Body of pancreas (tissue), 4 donors: ENCODE measurements around the gene CAPRIN1. TPM values are rescaled to one million over a fixed set of nuclear protein-coding genes. Genes with fewer than 3 reads are reported as not detected.
A peak's percentile ranks its signal among the peaks of the same experiment; 100 is the strongest.
"Not testable (repeated sequence)": the region's sequence is repeated elsewhere in the genome, so short reads cannot be mapped to it uniquely, and the experiment has no call there.

Experiments
- ATAC-seq: fragments of 150-250 bp; one replicate; pipeline ENCODE4 v1.9.1; 2016
- DNase-seq, 4 donors: peaks; one replicate each; pipeline ENCODE4 v3.0.0-alpha.2; 2019
- H3K27ac ChIP-seq, 4 donors: fragments of 200-600 bp; sonication (generic); 1 replicate in 3 of 4; 2 replicates in 1 of 4; pipeline versions ENCODE4 v1.5.1 to v1.6.1; 2016 to 2019; ENCODE audit warnings: mild to moderate bottlenecking in 1 of 4, mixed read lengths in 1 of 4, moderate library complexity in 1 of 4
- H3K27me3 ChIP-seq, 2 donors: fragments of 200-600 bp; sonication (generic); one replicate each; pipeline ENCODE4 v1.6.0; 2016; ENCODE audit warnings: mild to moderate bottlenecking in 1 of 2
- H3K36me3 ChIP-seq, 2 donors: fragments of 200-600 bp; sonication (generic); replicated peaks in 1 of 2; 2 replicates each; pipeline ENCODE4 v1.5.1; 2016; ENCODE audit warnings: low read depth in 2 of 2; ENCODE audit not compliant: insufficient read depth in 1 of 2
- H3K4me1 ChIP-seq: fragments of 200-600 bp; sonication (generic); one replicate; pipeline ENCODE4 v1.6.0; 2016
- H3K4me3 ChIP-seq, 2 donors: fragments of 200-600 bp; sonication (generic); 1 replicate in 1 of 2; 2 replicates in 1 of 2; pipeline ENCODE4 v1.5.1; 2016 to 2019
- H3K9me3 ChIP-seq, 3 donors: fragments of 200-600 bp; sonication (generic); 1 replicate in 2 of 3; 2 replicates in 1 of 3; pipeline ENCODE4 v1.5.1; 2016
- POLR2A ChIP-seq, 3 donors: fragments of 450-650 bp; IDR thresholded peaks; one replicate each; pipeline ENCODE4 v1.6.1; 2016; ENCODE audit warnings: antibody characterized with exemption in 3 of 3, mild to moderate bottlenecking in 2 of 3
- WGBS, 2 donors: methylation state at CpG; one replicate each; pipeline ENCODE4 v1.1.5; 2017; 5-methylcytosine and 5-hydroxymethylcytosine counted together
- intact Hi-C: fragments of 100-400 bp; cut with DNase I; formaldehyde crosslinking; loops from one replicate; pipeline ENCODE4 v1.15.1; 2023
- total RNA-seq, 2 donors: library from RNA; depleted of rRNA; stranded (reverse); fragments of >200 nt; gene quantifications; one replicate each; pipeline ENCODE4 v1.1.0, GENCODE V29; 2016
- TF ChIP-seq, protein P1 (sequence below), 7 experiments: fragments of 450-650 bp in 4 of 7; fragments of 200-600 bp in 3 of 7; sonication (generic) in 3 of 7; IDR thresholded peaks; one replicate each; pipeline ENCODE4 v1.5.1; 2016 to 2019; ENCODE audit warnings: antibody characterized with exemption in 7 of 7

CAPRIN1 gene
- total RNA-seq, 2 donors from 2014 or later: 90.0 to 165 TPM

DNA sequence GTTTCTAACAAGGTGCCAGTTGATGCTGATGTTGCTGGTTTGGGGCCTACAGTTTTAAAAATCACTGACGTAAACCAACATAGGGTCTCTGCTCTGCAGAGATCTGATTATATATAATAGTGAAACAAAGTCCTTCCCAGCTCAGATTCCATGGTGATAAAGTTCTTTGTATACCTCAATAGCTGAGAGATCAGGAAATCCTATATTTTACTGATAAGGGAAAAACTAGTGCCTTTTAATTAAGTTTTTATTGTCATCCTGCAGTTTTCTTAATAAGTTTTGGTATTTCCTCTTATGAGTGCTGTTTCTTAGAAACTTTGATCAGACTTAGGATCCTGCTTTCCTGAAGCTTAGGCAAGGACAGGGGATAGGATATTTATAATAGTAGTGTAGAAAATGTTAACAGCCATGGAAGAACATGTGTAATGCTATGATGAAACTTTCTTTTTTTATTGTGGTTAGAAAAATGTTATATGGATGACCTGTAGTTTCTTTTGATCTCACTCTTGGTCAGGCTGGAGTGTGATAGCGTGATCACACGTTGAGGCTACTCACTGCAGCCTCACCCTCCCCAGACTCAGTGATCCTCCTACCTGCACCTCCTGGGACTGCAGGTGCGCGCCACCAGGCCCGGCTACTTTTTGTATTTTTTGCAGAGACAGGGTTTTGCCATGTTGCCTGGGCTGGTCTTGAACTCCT is 14.1 kb downstream of the CAPRIN1 start:
- Histone ChIP-seq H3K27ac (no peak overlapping the region), H3K36me3 (no peaks in the 10 kb centered on the region), H3K4me3 (no peak overlapping the region), H3K27me3 (no peaks in the 10 kb centered on the region), H3K4me1 (peaks cover 15% of the 10 kb centered on the region), H3K9me3 (no peaks in the 10 kb centered on the region)
- 92 to 93% methylated on average over 6 of the region's 6 CpGs for WGBS, 2 donors
- ATAC-seq (no peak), DNase-seq (no peak)
- TF ChIP-seq POLR2A (IDR thresholded peaks at IDR 0.05): no peak
- TF ChIP-seq, protein P1, sequence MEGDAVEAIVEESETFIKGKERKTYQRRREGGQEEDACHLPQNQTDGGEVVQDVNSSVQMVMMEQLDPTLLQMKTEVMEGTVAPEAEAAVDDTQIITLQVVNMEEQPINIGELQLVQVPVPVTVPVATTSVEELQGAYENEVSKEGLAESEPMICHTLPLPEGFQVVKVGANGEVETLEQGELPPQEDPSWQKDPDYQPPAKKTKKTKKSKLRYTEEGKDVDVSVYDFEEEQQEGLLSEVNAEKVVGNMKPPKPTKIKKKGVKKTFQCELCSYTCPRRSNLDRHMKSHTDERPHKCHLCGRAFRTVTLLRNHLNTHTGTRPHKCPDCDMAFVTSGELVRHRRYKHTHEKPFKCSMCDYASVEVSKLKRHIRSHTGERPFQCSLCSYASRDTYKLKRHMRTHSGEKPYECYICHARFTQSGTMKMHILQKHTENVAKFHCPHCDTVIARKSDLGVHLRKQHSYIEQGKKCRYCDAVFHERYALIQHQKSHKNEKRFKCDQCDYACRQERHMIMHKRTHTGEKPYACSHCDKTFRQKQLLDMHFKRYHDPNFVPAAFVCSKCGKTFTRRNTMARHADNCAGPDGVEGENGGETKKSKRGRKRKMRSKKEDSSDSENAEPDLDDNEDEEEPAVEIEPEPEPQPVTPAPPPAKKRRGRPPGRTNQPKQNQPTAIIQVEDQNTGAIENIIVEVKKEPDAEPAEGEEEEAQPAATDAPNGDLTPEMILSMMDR (IDR thresholded peaks at IDR 0.05): no peak
- intact Hi-C loops: no loop called here

- H3K4me1 ChIP-seq: peaks cover 15% of the 10 kb centered on the region
- ATAC-seq, H3K27me3 ChIP-seq, DNase-seq, H3K36me3 ChIP-seq, intact Hi-C loops, H3K4me3 ChIP-seq, H3K9me3 ChIP-seq, H3K27ac ChIP-seq: not testable (repeated sequence)
- WGBS, 2 donors: 80 to 91% methylated on average over 8 of the region's 8 CpGs
Measured at GRCh38 chr11:34066766-34067165, 15.2 kb downstream of the CAPRIN1 start.

- TF ChIP-seq, protein P1 (IDR thresholded peaks at IDR 0.05): no peak
- no peak for TF ChIP-seq POLR2A (IDR thresholded peaks at IDR 0.05)
- Histone ChIP-seq H3K27me3 (no peaks in the 10 kb centered on the region), H3K9me3 (no peaks in the 10 kb centered on the region), H3K4me3 (no peak overlapping the region), H3K4me1 (peaks cover 15% of the 10 kb centered on the region), H3K27ac (peak overlapping the region in 1 of 4 donors; percentile 9), H3K36me3 (peaks cover 0 to 2% of the 10 kb centered on the region in 2 donors)
- no peak for DNase-seq
- intact Hi-C loops: no loop called here
- no peak for ATAC-seq
- 87 to 90% methylated on average over 7 of the region's 7 CpGs for WGBS, 2 donors
Measured at GRCh38 chr11:34067383-34068065, 16.0 kb downstream of the CAPRIN1 start.

DNA sequence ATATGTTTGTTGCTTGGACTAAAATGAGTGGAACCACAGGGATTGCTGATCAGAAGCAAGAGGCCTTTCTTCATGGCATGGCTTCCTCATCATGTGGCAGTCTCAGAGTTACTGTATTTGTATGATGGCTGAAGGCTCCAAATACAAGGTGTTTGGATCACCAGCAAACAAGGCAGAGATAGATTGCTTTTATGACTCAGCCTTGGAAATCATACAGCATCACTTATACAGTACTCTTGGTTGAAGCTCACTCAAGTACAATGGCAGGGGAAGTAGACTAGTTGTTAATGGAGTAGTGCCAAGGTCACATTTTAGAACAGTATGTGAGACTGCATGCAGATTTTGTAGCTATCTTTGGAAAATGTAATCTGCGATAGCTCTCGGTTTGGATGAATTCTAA is 16.6 kb downstream of the CAPRIN1 start:
- intact Hi-C loops: no loop called here
- H3K27ac ChIP-seq: peak overlapping the region in 1 of 4 donors; percentile 9
- no peak for DNase-seq

GRCh38 chr11:34071306-34071705 is 19.8 kb downstream of the CAPRIN1 start:
- H3K4me3 ChIP-seq, DNase-seq, H3K9me3 ChIP-seq, H3K36me3 ChIP-seq, ATAC-seq, H3K27me3 ChIP-seq, intact Hi-C loops, H3K27ac ChIP-seq: not testable (repeated sequence)
- 88 to 92% methylated on average over 8 of the region's 8 CpGs for WGBS, 2 donors
- H3K4me1 ChIP-seq: peaks cover 15% of the 10 kb centered on the region

More for the DNA sequence above, 16.6 kb downstream of the CAPRIN1 start:
- Histone ChIP-seq H3K4me1 (peaks cover 15% of the 10 kb centered on the region), H3K9me3 (no peaks in the 10 kb centered on the region), H3K27me3 (no peaks in the 10 kb centered on the region), H3K4me3 (no peak overlapping the region), H3K36me3 (peaks cover 0 to 2% of the 10 kb centered on the region in 2 donors)
- peak; percentile 58 for ATAC-seq
- TF ChIP-seq, protein P1 (IDR thresholded peaks at IDR 0.05): no peak
- no peak for TF ChIP-seq POLR2A (IDR thresholded peaks at IDR 0.05)
- WGBS, 2 donors: 6 to 17% methylated on average over 2 of the region's 2 CpGs
